Stimulated activated CD4-positive, alpha-beta T cell treated with anti-CD3 and anti-CD28 coated beads, Interleukin-4, amount 100 ng/mL, for 4 hours (primary cell): ENCODE measurements around the gene SYNE1.

Experiments used
- DNase-seq, 2 experiments: peaks; one replicate each; pipeline ENCODE4 v3.0.0-alpha.2; 2020

Gene SYNE1

DNA sequence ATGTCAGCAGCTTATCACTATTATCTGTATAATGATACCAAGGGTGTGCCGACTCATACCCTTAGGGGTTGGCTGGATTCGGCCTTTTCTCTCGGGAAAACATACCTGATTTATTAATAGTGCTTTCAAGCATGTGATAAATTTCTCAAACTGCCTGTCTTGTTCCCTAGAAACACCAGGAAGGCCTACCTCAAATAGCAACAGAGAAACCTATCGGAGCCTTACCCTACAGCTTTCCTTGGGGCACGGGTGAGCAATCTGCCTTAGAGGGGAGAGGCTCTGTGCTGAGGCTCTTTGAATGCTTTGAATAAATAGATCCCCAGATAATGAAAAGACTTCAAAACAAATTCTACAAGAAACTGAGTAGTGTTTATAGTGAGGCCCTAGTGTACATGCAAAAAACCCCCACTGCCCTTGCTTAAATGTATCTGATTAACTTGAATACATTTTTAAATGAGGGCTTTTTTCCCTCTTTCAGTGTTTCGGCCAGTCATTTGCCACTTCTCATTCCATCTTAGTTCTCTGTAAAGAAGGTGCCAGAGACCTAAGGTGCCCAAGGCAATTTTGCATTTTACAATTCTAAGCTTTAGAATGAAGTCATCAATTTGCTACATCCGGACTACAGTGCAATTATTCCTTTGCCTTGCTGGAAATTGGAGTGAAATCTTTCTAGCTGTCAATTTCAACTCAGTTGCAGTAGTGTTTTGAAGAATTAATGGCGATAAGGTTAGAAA lies 509.6 kb downstream of the SYNE1 start:
- DNase-seq = no peak

DNA sequence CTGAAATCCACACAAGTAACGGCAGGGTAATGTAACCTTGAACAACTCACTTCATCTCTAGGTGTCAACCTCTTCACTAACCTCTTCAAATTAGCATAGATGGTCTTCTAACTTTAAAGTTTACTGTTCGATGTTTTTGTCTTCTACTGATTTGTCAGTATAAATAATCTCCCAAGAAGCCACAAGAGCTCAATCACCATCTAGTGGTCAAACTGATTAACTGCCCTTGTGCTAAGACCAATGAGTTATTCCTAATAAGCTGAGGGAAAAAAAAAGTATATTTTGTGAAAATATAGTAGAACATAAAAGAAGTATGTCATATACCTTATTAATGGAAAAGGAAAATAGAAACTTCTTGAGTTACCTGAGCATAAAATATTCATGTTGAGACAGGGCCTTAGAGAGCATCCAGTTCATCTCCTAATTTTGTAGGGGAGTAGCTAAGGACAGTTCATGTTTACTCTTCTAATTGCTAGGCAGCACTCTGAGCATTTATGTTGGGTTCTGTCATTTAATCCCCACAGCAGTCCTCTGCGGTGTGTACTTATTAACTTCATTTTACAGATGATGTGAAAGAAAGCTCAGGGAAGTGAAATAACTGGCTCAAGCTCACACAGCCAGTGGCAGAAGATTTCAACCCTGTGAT lies 512.6 kb downstream of the SYNE1 start:
- no peak for DNase-seq

DNA sequence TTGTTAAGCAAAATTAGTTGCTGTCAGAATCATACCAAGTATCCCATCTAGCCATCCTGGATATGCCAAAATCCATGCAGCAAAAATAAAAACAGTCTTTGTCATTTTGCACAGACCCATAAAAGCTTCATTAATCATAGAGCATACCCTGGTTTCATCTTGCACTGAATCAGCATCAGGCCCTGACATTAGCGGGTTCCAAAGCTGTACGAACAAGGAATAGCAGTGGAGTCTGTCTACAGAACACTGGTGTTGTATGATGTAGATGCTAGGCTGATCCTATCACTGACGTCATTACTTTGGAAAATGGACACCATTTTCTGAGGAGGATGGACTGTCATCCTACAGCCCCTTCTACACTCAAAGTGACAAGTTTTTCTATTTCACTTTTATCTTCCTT lies 514.1 kb downstream of the SYNE1 start:
- DNase-seq = no peak

DNA sequence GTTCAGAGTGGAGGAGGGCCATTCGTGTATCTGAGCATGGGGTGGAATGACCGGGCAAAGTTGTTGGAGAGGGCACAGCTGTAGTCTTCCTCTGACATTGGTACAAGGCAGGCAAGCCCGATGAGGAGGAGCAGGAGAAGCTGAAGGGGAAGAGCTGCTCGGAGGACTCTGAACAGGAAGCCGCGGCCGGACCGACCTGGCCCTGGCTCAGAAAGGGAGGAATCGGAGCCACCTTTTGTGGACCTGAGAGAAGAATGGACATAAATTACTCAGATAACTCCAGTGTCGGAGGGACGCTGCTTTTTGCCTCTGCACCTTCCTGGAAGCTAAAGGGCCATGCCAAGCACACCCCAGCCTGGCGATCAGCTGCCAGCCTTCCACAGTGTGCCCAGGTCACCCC lies 514.7 kb downstream of the SYNE1 start:
- DNase-seq = no peak

DNA sequence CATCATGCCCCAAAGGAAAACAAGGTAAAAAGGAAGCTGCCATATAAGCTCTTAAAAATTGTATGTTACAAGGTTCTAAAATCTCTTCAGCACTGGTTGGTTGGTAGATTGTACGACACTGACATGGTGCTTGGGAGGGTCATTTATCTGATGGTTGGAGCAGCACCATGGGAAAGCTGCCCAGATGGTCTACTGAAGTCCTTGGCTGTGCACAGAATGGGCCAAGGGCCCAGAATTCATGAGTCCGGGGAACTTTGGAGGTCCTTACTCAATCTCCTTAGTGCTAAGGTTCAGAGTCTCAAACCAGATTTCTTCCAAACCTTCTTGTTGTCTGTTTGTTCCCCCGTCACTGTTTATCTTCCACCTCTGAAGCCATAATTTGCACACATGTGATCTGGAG lies 515.3 kb downstream of the SYNE1 start:
- DNase-seq = no peak

GRCh38 chr6:152119831-152120230 lies 517.3 kb downstream of the SYNE1 start:
- no peak for DNase-seq

DNA sequence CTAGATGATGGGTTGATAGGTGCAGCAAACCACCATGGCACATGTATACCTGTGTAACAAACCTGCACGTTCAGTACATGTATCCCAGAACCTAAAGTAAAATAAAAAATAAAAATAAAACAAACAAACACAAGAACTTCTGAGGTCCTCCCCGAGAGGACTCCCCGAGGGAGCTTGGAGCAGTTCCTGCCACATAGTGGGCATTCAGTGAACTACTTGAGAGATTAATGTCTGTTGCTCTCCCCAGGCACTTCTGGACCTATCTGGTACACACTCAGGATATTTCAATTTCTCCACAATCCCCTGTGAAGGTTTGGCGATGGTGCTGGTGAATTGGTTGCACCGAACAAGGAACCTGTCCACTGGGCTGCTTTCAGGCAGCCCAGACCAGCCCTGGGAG lies 518.5 kb downstream of the SYNE1 start:
- DNase-seq = no peak

- no peak for DNase-seq
These were observed 518.9 kb downstream of the SYNE1 start for GRCh38 chr6:152118224-152118623.

DNA sequence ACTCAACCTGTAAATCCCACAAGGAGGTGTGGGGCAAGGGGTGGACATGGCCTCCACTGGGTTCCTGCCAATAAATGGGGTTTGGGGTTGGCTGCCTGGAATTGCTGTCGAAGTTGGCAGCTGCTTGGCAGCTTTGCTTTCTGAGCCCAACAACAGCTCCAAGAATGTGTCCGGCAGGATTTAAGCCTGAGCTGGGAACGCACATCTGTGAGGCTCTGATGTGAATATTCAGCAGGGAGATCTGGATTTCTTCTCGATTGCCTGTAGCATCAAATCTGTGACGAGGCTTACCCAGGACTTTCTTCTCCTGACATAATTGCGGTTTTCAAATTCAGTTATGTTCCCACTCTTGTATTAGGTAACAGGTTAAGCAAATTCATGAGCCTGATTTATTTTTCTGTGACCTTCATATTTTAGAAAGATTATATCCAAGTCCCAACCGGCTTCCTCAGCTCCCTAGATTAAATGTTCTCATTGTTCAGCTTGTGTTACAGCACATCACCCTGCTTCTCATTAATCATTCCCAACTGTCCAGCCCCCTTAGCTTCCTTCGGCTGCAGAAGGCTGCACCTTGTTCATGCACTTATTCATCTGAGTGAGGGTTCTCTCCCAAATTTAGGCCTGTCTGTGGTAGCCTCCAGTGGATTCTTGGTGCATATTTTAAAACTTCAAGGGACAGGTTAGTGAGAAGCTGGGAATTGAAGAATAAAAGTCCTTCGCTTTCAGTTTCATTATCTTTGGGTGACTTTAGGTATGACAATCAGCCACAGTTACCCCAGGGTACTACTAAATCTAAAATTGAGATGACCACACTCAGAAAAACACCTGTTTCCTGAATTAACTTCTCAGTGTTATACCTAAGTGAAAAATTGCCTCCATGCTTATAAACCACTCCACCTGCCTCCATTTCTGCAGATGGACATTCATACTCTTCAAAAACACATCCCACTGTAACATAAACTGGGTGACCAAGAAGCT lies 519.7 kb downstream of the SYNE1 start:
- no peak for DNase-seq

DNA sequence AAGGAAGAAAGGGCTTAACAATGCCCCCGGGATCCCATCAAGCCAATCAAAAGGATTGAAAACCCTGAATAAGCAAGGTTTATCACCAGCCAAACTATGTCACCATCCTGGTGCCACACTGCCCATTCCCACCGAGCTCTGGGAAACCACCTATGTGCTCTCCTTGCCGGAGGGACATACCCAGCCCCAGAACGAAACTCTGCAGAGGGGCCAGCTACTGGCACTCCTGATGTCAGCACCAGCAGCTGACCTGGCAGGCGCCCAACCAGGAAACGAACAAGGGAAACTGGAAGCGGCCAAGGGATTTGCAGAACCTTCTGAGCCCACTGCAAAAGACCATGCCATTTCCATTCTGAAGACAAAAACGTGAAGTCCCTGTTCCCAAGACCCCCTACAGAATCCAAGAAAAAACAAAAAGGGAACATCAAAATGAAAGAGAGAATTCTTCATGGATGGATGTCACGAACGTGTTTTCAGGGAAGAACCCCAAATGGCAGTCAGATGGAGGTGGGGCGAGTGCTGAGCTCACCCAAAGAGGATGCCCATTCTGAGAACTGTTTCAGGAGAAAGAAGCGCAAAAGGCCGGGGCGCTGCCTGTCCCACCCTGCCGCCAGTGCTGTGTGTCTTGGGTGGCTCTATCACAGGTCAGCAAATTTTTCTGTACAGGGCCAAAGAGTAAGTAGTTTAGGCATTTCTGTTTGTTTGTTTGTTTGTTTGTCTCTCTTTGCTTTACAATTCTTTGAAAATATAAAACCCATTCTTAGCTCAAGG lies 524.5 kb downstream of the SYNE1 start:
- no peak for DNase-seq

GRCh38 chr6:152110886-152111820 lies 526.0 kb downstream of the SYNE1 start:
- no peak for DNase-seq

- DNase-seq = no peak
These were observed 529.2 kb downstream of the SYNE1 start for GRCh38 chr6:152107973-152108372.

DNA sequence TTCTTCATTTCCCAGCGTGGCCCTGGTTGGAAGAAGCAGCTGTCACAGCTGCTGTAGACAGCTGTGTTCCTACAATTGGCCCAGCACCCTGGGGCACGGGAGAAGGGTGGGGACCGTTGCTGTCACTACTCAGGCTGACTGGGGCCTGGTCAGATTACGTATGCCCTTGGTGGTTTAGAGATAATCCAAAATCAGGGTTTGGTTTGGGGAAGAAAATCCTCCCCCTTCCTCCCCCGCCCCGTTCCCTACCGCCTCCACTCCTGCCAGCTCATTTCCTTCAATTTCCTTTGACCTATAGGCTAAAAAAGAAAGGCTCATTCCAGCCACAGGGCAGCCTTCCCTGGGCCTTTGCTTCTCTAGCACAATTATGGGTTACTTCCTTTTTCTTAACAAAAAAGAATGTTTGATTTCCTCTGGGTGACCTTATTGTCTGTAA lies 537.0 kb downstream of the SYNE1 start:
- no peak for DNase-seq

- DNase-seq = no peak
These were observed 537.5 kb downstream of the SYNE1 start for GRCh38 chr6:152099446-152100182.

- DNase-seq = no peak
These were observed 538.5 kb downstream of the SYNE1 start for GRCh38 chr6:152098683-152099082.

GRCh38 chr6:152096863-152097496 lies 540.2 kb downstream of the SYNE1 start:
- no peak for DNase-seq

DNA sequence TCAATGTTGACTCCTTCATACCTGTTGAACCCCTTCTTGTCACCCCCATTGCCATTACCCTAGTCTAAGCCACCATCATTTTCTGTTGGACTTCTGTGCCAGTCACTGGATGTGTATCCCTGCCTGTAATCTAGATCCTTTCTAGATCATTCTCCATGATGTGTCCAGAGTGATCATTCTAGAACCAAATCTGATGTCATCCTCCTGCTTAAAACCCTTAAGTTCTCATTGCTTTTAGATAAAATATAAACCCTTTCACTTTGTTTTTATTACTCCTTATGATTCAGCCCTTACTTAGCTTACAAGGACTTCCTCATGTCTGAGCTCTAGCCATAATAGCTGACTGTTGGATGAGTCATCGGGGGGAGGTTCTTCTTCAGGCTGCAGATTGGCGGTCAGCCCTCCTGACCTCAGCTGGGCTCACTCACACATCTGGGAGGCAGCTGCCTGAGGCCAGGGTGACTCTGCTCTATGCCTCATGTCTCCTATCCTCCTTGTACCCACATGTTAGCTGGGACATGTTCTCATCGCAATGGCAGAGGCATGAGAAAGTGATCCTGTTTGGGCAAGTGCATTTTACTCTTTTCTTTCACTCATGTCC lies 542.1 kb downstream of the SYNE1 start:
- no peak for DNase-seq

GRCh38 chr6:152094276-152094675 lies 542.9 kb downstream of the SYNE1 start:
- no peak for DNase-seq

- no peak for DNase-seq
These were observed 543.5 kb downstream of the SYNE1 start for GRCh38 chr6:152093711-152094110.

DNA sequence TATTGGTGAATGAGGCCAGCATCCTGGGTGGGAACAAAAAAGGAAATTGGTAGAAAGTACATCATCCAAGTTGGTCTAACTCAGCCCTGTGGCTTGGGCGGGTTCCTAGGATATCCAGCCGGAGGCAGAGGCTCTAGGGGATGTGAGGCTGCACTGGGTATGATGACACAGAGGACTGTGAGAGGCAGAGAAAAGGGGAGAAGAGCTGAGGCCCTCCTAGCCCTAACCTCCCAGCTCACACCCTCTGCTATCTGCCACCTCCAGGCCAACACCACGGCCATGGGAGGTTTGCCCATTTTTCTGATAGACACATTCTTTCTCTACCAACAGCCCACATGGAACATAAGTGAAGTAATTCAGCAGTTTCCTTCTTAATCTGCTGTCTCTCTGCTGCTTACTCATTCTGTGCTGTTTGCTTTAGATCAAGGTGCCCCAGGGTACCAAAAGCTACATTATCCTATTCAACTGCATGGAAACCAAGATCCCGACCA lies 545.3 kb downstream of the SYNE1 start:
- DNase-seq = no peak
